HG02623 (cell line): ENCODE data around the gene SVEP1.
A peak's percentile ranks its signal among the peaks of the same experiment; 100 is the strongest.

Source experiments
- ATAC-seq: cut with Tn5 transposase; IDR thresholded peaks from one replicate; pipeline ENCODE4 v1.9.1; 2021; ENCODE audit warnings: moderate library complexity; ENCODE audit not compliant: unreplicated experiment

The SVEP1 gene

DNA sequence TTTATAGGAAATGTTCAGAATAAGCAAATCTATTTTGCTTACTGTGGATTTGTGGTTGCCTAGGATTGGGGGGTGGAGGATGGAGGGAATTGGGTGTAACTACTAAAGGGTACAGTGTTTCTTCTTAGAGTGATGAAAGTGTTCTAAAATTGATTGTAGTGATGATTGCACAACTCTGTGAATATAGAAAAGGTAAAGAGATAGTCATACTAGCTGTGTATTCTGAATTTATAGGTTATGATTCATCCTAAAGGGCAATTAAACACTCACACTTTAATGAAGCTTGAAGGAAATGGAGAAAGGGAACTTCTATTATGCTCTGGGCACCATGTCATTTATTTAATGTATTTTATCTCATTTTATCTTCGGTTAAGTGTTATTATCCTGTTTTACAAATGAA lies 251.8 kb downstream of the SVEP1 start:
- ATAC-seq: no peak

DNA sequence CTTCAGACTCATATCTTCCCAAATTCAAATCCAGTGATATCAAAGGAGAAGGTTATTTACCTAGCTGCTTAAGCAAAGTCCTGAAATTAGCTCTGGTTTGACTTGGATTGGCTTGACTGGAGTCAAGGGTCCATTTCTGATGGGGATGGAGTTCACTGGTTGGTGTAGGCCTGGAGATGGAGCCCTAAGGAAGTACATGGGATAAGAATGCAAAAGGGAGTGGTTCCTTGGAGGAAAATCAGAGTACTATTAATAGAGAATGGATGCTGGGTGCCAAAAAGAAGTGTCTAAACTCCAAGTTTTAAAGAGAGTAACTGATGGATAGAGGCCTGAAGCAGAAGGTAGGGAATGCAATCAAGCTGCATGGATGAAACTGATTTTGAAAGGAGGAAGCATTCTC lies 255.7 kb downstream of the SVEP1 start:
- ATAC-seq: no peak

DNA sequence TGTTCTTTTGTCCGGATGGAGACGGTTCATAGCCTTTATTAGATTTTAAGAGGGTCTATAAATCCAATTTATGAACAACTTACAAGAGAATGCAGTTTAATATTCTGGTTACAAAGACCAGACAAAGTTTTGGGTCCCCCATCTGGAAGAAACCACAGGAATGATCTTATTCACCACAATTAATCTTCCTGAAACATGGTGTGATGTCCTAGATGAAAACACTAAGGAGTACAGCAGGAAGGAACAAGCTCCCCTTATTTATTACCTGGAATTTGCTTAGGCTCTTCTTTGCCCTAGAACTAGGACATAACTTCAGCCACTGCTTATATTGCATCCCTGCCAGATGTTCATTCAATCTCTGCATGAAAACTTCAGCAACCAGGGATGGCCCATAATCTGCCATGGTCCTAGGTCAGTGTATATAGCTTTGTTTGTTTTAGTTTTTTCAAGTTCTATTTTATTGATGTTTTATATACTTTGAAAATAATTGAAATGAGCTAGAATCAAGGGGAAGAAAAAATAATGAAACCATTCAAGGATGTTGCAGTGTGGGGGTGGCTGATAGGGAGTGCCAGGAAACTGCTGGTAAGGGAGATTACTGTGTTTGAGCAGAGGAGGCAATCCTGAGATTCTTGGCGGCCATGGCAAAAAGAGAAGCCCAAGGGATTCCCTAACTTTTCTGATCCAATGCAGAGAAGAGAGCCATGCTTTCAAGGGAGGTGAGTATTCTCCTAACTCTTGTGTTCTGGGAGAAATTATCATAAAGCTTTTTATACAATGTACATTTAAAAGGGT lies 258.7 kb downstream of the SVEP1 start:
- no peak for ATAC-seq

DNA sequence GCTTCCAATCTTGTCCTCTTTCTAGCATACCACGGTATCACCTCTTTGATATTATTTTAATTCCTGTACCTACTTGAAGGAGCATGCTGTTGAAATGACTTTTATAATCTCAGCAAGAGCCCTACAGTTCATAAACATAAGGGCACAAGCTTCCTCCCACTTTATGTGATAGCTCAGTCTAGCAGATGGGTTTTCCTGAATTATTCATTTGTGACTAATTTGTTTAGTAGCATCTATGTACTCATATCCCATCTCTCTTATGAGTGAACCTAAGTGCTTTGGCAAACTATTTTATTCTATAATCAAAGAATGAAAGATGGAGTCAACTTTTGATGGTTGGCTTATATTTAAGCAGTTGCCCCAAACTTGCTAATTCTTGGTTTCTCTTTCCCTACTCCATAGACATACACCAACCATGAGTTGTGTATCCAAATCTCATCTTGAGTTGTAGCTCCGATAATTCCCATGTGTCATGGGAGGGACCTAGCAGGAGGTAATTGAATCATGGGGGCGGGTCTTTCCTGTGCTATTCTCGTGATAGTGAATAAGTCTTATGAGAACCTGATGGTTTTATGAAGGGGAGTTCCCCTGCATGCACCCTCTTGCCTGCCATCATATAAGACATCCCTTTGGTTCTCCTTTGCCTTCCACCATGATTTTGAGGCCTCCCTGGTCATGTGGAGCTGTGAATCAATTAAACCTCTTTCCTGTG lies 259.6 kb downstream of the SVEP1 start:
- ATAC-seq: no peak

DNA sequence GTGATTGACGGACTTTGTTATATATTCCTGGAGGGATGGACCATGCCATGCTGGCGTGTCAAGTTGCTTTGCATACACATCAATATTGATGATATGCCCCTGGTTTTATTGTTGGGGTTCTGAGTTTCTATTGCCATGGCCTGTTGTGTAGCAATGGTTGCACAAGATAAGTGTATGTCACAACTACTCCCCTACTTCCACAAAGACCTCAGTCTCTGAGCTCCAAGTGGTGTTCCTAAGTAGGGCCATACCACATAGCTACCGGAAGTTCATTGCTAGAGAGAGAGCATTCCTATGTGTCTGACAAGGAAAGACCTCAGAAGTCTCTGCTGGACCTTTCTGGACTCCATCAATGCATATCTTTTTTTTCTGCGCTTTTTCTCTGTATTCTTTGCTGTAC lies 261.6 kb downstream of the SVEP1 start:
- ATAC-seq: no peak

DNA sequence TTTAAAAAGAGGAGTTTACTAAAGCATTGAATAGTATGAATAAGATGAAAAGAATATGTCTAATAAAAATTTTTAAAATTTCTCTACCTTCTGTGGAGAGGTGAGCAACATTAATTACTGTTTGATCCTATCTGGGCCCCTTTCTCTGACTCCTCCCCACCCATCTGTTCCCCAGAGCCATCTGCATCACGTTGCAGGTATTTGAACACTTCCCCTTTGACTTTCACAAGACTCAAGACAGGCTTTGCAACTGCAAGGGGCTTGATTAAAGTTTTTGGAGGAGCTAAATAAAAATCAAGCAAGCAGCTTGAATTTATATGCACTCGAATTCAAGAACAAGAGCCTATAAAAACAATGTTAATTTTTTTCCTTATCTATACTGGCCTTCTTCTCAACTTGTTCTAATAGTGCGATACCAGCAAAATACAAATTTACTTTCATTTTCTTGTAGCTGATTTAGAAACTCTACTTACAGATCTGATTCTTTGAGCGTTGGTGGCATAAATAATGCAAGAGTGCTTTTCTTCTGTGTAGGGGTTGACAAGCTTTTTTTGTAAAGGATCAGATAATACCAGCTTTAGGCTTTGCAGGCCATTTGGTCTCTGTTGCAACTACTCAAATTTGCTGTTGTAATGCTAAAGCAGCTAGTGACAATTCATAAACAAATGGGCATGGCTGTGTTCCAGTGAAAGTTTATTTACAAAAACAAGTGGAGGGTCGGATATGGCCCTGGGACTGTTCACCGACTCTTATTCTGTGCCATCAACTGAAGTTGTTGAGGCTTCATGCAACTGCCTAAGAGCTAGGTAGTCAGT lies 263.1 kb downstream of the SVEP1 start:
- ATAC-seq: peak; percentile 98
